HG02943 (cell line): Measurements from ENCODE around the gene KDM2B.
"Not testable (repeated sequence)": the region's sequence is repeated elsewhere in the genome, so short reads cannot be mapped to it uniquely, and the experiment has no call there.

ENCODE experiments used
- ATAC-seq: cut with Tn5 transposase; IDR thresholded peaks from one replicate; pipeline ENCODE4 v1.9.1; 2021; ENCODE audit warnings: mild to moderate bottlenecking, low read depth, moderate library complexity; ENCODE audit not compliant: unreplicated experiment

Gene KDM2B

DNA sequence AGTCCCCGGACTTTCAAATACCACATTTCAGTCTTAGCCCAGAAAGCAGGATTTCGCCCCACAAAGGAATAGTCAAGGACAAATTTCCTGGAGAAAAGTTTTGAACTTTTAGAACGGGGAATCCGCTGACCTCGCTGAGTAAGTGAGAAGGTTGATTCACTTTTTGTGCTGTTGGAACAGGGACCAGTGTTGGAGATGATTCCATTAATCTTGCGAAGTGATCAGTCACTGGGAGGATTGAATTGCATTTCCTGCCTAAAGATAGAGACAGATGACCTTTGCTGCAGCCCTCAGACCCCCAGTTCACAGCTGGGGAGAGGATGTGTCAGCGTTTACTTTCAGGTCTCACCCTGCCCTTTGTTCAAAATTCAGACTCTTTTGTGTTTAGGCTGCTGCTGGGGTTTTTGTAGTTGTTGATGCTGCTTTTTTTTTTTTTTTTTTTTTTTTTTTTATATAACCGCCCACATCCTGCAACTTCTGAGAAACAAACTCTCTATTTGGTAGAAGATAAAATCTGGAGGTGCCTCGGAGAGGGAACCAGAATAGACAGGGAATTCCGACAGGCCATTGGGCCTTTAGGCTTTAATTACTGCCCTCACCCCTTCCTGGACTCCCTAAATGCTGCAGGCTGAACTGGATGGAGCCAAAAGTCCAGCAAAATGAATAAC, 9.8 kb upstream of the KDM2B start:
- ATAC-seq: peak; percentile 60

DNA sequence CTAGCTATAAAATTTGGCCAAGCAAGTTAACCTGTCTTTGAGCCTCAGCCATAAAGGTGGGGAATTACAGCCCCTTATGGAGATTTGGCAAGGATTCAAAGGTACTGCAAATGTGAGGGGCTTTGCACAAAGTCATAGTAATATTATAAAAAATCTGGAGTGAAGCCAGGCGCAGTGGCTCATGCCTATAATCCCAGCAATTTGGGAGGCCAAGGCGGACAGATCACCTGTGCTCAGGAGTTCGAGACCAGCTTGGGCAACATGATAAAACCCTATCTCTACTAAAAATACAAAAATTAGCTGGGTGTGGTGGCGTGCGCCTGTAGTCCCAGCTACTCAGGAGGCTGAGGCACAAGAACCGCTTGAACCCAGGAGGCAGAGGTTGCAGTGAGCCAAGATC, 4.1 kb upstream of the KDM2B start:
- ATAC-seq: not testable (repeated sequence)

DNA sequence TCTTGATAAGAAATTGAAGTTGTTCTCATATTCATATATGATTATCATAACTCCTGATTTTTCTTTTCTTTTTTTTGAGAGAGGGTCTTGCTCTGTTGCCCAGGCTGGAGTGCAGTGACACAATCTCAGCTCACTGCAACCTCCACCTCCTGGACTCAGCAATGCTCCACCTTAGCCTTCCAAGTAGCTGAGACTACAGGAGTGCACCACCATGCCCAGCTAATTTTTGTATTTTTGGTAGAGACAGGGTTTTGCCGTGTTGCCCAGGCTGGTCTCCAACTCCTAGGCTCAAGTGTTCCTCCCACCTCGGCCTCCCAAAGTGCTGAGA, 2.5 kb upstream of the KDM2B start:
- ATAC-seq: not testable (repeated sequence)

DNA sequence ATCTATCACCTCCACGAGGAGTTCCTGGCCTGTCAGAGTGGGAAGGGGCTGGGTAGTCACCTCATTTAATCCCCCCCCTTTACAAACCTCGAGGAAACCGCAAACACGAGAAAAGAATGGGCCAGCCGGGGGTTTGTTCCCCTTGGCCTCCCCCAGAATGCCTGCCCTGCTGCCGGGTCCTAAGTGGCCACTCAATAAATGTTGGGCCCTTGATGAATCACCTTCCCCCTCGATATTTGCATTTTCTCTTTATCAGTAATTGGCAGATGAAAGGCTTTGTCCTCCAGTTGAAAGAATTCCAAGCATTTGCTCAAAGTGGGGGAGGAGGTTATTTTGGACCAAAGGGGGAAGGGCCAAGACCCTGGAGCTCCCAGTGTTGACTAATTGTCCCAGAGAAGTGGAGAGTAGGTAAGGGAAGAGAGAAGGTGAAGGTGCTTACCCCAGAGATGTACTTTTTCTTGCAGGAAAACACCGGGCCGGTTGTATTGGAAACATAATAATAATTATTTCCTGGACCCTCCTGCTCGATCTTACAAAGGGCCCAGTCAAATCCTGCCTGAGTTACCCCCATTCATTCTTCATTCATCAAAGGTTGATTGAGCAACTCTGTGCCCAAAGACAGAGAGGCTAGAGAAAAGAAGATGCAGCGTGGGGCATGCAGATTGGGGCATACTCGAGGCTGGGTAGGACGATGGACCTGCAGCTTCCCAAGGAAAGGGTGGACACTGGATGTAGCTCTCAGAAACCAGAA, 1.9 kb upstream of the KDM2B start:
- no peak for ATAC-seq

DNA sequence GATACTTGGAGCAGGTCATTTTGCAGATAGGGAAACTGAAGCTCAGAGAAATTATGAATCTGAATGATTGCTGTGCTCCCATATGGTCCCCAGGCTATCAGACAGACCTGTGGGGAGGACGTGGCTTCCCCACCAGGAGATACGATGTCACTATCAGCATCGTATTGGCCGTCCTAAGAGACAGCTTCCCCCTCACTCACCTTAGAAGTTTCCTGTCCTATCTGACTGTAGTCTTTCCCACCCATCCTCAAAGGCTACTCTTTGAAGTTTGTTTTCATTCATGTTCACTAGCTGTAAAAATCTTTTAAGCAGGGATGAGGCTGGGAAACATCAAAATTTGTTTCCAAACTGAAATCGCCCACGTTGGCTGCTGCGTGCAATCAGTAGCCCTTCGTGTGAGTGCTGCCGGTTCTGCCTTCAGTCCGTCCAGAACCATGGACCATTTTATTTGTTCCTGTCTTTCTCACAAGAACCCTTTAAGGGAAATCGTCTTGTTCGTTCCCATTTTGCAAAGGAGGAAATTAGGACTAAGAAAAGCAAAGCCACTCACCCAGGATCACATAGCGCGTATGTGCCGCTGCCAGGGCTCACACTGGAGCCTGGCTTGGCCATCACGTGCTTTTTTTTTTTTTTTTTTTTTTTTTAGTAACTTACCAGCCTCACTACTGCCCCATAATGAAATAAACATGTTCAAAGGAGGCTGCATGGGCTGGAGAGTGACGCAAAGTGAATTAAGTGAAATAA, 1.0 kb upstream of the KDM2B start:
- ATAC-seq: no peak

DNA sequence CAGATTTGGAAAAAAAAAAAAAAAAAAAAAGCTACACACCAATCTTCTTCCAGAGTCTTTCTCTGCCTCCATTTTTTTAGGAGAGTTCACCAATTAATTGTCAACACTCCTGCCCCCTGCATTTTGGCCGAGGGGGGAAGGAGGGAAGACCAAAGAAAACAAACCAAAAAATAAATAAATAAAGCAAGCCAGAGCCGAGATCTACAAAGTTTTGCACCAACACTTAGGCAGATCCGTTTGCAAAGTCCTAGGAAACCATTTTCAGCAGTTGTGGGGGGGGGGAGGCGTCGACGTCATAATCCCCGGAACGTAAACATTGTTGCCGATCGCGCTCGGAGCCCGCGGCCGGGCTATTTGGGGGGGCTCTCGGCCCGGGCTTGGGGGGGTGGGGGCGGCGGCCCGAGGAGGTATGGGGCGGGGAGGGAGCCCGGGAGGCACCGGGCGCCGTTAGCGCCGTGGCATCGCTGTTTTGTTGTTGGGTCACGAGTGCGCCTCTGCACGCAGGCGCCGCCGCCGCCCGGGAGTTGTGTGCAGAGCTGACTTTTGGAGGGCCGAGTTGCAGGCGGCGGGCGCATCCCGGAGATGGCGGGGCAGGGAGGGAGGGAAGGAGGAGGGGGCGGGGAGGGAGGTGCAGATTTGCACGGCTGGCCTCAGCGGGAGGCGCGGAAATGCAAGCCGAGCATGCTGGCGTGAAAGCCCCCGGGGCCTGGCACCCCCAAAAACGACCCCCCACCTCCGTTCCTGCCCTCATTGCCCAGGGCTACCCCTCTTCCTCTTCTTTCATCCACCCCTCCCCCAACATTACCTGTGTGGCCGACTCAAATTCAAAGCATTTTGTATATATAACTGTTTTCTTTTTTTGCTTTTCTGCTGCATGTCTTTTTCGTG, 598 bp downstream of the KDM2B start:
- ATAC-seq: no peak

DNA sequence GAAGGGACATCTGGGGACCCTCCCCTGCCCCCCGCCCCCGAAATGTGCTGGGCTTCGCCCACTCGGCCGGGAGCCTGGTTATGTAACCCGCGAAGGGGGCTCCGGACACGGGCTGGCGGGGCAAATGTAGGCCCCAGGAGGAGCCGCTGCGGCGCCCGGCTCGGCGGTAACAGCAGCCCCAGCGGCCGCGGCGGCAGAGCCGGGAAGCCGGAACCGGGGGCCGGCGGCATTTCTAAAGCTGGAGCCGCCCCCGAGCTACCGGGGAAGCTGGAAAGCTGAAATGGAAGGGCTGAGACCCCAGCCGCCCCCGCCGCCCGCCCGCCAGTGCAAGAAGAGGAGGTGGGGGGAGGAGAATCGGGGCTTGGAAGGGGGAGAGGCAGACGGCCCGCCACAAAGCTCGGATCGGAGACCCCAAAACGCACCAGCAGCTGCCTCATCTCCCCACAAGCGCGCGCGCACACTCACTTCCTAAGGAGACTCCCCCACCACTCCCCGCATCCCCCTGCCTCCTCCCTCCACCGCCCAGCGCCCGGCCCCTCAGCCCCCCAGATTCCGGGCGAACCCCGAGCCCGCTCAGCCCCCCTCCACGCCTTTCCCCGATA, 1.5 kb downstream of the KDM2B start:
- ATAC-seq: no peak

DNA sequence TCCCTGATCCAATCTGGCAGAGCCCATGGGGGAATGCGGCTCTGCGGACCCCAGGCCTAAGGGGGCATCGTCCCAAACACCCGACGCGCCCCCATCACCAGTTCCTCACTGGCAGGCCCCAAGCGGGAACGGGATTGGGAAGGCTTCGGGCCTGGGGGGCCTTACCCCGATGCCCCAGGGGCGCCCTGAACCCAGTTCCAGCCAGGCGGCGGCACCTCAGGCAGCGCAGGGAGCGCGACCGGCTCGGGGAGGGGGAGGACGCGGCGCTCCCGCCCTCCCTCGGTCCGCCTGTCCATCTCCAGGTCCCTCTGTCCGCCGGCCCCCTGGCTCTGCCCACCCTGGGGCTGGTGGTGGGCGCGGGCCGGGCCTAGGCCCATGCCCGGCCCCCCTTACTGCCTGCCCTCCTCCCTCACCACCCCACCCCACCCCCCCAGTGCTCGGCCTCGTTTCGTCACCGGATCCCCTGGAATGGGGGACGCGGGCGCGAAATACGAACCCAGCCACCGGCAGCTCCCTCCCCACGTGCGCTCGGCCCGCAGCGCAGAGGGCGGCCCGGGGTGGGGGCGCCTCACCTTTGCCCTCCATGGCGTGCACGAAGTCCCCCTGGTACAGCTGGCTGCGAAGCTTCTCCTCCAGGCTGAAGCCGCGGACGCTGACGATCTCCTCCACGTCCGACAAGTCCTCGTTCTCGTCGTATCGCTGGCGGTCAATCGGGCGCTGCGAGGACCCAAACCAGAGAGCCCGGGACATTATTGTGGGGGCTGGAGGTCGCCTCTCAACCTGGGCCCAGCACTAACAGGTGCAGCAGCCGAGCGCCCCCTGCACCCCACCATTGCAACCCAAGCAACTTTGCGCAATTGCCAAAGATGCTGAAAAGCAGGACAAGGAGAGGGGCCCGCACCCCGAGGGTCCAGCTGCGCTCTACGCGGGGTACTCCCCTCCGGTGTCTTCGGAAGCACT, 2.3 kb downstream of the KDM2B start:
- ATAC-seq: no peak

DNA sequence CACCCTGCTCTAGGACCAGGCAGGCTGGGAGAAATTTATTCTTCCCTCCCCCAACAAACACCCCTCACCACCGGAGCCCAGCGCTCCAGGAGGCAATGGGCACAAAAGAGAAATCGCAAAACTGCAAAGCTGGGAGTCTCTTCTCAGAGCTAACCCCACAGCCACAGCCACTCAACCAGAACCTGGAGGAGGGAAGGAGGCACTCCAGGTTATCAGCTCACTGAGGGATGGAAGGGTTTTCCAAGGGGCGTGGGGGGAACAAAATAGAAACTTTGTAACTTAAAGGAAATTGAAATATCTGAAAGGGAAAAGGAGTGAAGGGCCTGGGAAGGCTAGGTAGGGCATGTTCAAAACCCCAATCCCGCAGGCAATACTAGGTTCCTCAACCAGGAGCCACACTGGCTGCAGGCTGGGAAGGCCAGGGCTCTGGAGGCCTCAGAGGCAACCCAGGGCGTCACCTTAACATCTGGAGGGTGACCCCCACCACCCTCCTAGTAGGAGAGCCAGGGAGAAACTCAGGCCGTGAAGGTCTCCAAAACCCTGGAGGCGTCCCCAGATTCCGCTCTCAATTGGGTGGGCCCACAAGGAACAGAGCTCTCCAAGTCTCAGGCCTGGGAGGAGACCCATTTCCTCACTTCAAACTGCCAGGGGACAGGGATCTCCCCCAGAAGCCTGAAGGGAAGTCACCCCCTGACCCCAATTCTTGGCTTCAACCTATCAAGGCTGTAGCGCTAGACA, 3.2 kb downstream of the KDM2B start:
- ATAC-seq: no peak

DNA sequence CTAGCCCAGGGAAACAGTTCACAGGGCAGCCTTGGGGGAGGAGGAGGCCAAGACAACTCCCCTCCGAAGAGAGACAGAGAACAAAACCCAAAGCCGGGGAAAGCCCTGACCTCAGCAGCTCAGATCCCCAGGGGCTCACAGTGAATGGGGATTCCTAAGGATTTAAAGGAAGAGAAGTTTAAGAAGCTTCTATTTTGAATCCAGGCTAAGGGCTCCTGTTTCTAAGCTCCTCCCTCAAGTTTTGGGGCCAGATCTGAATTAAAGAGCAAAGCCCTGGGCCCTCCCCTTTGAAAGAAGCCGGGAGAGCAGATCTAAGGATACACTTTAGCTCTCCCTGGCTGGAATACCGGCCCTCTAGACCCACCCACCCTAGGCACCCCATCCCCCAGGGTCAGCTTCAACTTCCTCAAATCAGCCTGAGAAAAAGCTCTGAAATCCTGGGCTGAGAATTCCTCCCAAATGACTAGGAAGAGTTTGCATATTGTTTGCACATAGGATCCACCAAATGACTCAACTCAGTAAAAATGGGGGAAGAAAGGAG, 3.9 kb downstream of the KDM2B start:
- ATAC-seq: no peak

DNA sequence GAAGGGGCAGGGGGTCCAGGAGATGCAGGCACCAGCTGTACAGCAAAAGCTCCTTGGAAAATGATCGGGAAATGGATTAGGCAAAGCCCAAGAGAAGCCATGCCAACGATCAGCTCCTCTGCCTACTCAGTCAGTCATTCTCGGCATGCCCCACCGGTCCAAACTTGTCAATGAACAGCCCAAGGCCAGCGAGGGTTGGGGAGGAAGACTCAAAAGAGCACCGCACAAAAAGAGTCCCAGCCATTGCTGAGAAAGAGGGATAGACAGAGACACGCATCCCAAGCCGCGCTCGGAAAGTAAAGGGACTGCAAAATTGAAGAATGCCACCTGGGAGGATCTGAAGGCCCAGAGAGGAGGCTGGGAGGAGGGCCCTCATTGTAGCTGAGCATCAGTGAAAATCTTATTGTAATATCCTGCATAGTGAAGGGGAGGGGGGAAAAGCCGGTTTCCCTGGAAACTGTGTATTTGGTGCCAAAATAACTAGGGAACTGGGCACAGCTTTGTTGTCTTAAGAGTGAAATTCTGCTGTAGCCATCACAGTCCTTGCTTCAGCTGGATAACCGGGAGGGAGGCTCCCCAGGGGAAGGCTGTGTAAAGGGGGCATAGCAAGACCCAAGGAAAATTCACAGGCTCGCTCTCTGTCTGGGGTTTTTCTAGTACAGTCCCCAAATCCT, 4.7 kb downstream of the KDM2B start:
- no peak for ATAC-seq

DNA sequence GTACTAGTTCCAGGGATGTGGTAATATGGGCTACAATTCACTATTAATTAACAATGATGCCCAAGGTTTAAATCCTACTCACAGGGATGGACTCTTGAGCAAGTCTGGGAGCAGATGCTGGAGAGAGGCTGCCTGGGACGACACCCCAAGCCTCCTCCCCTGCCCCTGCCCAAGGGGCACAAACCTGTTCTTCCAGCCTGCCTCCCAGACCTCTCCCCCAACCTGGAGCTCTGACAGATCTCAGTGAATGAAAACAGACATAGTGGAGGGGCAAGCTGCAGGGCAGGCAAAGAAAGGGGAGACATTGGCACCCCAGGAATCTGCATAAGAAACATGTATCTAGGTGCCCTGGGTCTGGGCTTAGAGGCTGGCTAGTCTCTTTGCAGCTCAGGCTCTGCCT, 5.8 kb downstream of the KDM2B start:
- no peak for ATAC-seq

DNA sequence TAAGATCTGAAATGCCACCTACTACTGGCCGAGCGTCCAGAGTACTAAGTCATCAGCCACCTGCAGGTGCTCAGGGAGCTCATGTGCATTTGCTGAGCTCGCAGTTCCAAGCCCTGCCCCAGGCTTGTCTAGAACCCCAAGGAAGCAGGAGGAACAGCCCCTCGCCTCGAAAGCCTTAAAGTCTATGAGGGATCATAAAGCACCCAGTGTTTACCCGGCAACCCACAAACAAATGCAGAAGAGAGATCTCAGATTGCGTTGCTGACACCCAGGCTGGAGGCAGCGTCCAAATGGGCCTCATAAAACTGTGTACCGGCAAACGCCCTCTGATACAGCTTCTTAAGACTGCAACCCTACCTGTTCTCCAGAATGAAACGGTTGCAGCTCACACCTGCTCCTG, 6.8 kb downstream of the KDM2B start:
- no peak for ATAC-seq

DNA sequence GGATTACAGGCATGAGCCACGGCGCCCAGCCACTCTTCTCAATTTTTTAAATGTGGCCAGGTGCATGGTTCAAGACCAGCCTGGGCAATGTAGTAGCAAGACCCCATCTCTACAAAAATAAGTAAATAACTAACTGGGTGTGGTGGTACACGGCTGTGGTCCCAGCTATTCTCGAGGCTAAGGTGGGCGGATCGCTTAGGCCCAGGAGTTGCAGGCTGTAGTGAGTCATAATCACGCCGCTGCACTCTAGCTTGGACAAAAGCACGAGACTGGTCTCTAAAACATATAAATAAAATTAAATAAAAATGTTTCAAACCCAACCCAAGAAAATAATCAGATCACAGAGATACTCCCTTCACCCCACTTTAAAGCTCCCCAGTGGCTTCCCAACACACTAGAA, 8.9 kb downstream of the KDM2B start:
- ATAC-seq: no peak

DNA sequence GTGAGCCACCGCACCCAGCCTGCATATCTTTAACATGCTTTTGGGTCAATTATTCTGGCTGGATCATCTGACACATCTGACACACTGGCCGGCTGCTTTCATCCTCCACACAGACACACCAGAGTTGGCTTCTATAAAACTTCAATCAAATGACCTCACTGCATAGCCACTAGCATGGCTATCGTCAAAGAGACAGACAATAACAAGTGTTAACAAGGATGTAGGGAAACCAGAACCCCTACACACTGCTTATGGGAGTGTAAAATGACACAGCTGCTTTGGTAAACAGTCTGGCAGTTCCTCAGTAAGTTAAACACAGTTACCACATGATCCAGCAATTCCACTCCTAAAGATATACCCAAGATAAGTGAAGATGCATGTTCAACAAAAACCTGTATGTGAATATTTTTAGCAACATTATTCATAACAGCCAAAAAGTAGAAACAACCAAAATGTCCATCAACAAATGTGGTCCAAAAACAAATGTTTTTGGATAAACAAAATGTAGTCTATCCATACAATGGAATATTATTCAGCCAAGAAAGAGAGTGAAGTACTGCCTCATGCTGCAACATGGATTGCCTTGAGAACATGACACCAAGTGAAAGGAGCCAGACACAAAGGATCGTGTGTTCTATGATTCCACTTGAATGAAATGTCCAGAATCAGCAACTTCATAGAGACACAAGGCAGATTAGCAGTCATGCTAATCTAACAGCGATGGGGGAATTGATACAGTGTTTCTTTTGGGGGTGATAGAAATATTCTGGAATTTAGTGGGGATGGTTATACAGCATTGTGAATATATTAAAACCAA, 10.1 kb downstream of the KDM2B start:
- ATAC-seq: no peak

DNA sequence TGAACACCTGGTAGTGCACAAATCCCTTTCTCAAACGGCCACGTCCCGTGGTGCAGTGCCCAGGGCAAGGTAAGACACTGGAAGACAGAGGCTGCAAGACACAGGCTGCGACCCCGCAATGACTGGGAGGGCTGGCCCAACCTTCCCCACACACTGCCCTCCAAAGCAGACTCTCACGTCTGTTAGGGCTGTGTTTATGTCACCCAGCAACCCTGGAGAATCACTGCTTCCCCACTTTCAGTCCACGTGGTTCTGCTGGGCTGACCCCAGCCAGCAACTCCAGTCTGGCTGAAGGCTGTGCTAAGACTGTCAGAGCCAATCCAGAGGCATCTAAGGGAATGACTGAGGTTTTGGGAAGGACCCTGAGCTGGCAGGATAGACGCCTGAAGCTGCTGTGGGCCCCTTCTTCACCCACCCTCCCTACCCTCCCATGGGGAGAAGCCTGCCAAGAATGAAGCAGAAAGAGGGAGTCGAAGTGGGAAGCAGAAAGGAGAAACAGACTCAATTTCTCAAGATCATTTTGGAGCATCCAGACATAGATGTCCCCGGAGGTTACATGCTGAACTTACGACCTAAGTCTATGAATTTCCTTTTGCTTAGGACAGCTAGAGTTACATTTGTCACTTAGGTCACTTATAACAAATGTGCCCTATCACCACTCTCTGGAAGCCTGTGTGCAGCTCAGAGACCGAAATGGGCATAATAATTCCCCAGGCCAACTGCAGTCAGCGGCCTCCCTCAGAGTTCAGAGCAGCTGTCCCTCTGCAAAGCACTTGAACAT, 11.7 kb downstream of the KDM2B start:
- no peak for ATAC-seq
